Ramos (cell line): ENCODE data around the gene CAMK2B.
"Not testable (repeated sequence)": the region's sequence is repeated elsewhere in the genome, so short reads cannot be mapped to it uniquely, and the experiment has no call there.

Source experiments
- in situ Hi-C: fragments of 300-500 bp; cut with MboI; formaldehyde crosslinking; loops from one replicate; pipeline ENCODE4 v1.14.3; 2022; ENCODE audit warnings: low sequenced_read_pairs; ENCODE audit not compliant: unreplicated experiment

The CAMK2B gene

DNA sequence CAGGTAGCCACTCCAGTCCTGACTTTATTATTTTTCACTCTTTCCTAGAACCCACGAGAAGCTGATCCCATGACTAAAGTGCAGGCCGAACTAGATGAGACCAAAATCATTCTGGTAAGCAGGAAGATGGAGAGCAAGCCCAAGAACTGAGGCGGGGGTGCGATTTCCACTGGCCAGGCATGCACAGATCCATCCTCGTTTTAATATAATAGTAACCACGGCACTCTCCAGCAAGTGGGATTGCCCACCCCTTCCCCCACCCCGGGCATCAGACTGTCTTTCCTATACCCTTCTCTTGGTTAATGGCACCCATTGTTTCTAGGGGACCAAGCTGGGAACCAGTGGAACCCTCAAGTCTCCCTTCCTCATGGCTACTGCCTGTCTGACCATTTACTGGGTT, 117.3 kb downstream of the CAMK2B start:
- in situ Hi-C loops, result no loop called here

GRCh38 chr7:44206008-44206407, 119.4 kb downstream of the CAMK2B start:
- in situ Hi-C loops, result no loop called here

DNA sequence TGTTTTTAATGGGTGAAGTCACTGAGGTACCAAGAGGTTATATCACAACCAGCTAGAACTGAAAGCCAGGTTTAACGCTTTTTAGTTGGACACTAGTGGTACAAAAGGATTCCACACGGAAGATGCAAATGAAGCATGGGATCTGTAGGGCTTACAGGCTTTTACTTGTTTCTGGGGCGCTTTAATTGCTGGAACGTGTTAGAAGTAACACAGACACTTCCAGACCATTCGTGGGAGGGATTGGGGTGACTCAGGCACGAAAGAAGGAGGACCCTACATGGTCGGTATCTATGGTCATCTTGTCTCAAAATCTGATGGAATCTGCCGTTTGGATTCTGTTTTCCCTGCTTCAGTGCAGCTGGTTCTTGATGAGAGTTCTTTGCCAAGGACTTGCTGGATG, 123.6 kb downstream of the CAMK2B start:
- in situ Hi-C loops, result no loop called here

GRCh38 chr7:44200699-44201461, 124.5 kb downstream of the CAMK2B start, which contains the start of gene YKT6:
Gene YKT6, plus strand, starts transcription at chr7:44200978. Its CDS starts 158 bp downstream, at chr7:44201136.
- in situ Hi-C loops, result no loop called here

DNA sequence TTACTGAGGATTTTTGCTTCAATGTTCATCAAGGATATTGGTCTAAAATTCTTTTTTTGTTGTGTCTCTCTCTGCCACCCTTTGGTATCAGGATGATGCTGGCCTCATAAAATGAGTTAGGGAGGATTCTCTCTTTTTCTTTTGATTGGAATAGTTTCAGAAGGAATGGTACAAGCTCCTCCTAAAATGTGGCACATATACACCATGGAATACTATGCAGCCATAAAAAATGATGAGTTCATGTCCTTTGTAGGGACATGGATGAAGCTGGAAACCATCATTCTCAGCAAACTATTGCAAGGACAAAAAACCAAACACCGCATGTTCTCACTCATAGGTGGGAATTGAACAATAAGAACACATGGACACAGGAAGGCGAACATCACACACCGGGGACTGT, 125.2 kb downstream of the CAMK2B start:
- in situ Hi-C loops, result not testable (repeated sequence)

DNA sequence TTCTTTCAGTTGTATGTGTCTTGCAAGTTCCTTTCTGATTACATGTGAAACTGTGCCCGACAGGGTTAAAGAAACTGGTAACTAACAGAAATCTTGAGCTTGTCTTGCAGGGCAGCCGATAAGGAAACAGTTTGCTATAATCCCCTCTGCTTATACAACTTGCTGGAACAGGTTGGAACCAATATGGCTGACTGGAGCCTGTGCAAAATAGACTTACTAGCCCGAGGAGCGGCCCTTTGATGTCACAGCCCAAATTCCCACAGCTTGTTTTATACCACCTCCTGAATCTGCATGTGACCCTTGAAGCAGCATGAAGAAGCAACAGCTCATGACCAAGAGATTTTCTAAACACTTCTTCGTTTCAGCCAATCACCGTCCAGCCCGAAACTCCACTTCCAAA, 127.9 kb downstream of the CAMK2B start:
- in situ Hi-C loops, result no loop called here

DNA sequence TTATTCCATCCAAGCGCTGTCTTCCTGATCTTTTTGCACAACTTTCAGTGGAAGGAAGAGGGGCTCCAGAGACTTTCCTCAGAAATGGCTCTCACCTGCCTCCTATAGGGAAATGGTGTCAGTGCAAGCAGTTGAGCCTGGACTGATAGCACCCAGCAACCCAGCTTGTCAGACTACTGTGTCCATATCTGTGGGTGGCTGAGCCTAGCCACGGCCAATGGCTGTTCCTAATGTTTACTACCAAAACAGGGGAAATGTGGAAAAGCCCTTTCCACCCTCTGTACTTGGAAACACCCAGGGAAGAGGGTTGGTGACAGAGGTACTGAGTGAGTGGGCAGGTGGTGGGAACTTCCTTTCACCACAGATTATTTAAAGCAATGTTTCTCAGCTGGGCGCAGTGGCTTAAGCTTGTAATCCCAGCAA, 128.9 kb downstream of the CAMK2B start:
- in situ Hi-C loops, result no loop called here

DNA sequence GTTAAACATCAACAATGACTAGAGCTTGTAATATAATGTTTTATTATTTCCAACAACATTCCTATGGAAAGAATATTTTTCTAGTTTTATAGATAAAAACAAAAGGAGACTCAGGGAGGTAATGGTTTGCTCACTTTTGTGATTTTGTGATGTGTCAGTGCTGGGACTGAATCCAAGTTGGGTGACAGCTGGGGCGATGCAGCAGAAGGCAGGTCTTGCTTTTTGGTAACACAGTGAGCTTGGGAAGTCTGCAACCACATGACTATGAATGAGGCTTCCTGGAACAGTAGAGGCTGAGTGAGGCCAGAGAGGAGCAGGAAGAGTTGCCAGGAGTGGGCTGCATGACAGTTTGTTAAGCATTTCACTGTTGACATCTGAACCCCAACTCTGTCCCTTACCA, 129.5 kb downstream of the CAMK2B start:
- in situ Hi-C loops, result no loop called here

DNA sequence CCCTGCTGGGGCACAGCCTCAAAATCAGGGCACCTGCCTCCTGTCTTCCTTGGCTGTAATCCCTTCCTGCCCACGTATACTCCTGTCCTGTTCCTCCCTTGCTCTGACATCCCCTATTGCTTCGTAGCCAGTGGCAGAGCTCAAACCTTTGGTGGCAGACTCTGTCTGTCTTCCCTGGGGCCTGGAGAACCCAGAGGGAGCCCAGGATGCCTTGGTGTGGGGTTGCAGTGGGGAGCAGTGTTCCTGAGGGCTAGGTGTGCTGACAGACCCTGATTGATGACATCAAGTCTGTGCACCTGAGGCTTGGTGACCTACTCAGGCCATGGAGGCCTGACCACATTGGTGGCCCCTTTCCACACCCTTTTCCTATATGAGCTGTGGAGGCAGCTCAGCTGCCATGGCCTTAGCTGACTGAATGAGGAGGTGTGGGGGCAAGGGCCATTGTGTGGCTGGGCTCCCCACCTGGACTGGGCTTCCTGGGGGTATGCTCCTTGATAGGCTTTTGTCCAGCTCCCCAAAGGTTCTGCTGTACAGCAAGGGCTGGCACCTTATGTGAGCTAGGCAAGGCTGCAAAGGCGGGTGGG, 130.7 kb downstream of the CAMK2B start:
- in situ Hi-C loops, result loop anchor here (5.0 kb wide), 1 partner anchor 127 kb away; the partner anchor contains the start of gene PGAM2

DNA sequence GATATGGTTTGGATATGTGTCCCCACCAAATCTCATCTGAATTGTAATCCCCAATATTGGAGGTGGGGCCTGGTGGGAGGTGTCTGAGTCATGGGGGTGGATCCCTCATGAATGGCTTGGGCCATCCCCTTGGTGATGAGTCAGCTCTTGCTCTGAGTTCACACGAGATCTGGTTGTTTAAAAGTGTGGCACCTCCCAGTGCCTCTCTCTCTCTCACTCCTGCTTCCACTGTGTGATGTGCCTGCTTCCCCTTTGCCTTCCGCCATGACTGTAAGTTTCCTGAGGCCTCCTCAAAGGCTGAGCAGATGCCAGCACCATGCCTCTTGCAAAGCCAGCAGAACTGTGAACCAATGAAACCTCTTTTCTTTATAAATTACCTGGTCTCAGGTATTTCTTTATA, 131.3 kb downstream of the CAMK2B start:
- in situ Hi-C loops, result loop anchor here (5.0 kb wide), 1 partner anchor 127 kb away; the partner anchor contains the start of gene PGAM2

DNA sequence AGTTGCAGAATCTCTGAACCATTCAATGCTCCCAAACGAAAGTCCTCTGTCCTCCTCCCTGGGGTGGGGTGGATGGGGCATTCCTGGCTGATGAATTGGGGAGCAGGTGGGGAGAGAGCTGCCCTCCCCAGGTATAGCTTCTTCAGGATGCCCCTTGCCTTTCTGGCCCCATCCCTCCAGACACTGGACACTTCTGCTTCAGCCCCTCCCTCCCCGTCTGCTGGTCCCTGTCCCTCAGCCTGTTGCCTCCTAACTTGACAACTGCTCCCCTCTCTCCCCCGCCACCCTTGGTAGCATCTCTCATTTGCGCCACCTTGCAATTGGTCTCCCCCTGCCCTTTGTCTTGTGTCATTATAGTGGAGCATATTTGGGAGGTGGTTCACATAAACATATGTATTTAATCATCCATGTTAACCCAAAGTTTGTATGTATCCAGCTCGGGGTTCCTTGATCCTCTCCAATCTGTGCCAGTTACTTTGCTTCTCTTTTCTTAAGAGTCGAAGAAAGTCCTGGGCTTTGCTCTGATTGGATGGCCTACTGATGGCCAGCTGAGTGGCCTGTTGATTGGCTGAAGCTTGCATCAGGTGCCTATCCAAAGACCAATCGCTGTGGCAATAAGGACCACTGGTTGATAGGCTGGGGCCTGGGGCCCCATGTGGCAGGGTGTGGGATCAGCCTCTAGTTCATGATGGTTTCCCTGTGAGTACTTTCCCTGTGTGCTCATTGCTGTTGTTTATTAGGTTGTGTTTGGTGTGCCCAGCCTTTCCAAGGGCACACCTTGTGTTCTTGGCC, 132.2 kb downstream of the CAMK2B start:
- in situ Hi-C loops, result loop anchor here (5.0 kb wide), 1 partner anchor 126 kb away; the partner anchor contains the start of gene PGAM2

GRCh38 chr7:44191171-44191570, 134.2 kb downstream of the CAMK2B start:
- in situ Hi-C loops, result loop anchor here (5.0 kb wide), 1 partner anchor 124 kb away; the partner anchor contains the start of gene PGAM2

DNA sequence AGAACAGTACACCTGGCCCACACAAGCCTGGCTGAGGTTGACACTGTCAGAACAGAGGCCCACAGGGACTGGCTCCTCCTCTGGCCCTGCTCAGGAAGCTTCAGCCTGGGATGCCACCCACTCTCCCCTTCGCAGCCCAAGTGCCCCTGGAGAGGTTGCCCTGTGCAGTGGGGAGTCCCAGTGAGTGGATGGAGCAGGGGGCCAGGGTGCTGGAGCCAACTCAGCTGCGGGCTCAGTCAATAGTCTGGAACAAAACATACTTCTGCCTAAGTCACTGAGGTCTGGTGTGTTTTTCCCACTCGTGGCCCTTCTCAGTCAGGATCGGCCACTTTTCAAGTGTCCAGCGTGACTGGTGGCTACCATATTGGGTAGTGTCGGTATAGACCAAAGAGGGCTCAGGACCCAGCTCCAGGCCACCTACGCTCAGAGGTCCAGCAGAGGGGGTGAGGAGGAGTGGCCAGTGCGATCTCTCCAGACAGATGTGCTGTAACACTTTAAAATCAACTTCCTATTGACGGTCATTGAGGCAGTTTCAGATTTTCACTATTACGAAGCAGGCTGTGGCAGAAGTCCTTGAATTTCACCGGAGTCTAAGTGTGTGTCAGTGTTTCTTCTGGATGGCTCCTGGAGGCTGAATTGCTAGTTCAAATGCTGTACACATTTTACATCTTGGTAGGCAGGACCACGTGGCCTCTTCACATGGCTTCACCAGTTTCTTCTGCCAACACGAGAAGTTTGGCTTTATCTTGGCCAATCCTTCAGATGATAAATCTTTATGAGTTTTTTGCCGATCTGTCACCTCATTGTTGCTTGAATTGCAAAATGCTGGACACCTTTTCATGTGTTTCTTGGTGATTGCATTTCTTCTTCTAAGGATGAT, 135.2 kb downstream of the CAMK2B start:
- in situ Hi-C loops, result loop anchor here (5.0 kb wide), 1 partner anchor 123 kb away; the partner anchor contains the start of gene PGAM2

DNA sequence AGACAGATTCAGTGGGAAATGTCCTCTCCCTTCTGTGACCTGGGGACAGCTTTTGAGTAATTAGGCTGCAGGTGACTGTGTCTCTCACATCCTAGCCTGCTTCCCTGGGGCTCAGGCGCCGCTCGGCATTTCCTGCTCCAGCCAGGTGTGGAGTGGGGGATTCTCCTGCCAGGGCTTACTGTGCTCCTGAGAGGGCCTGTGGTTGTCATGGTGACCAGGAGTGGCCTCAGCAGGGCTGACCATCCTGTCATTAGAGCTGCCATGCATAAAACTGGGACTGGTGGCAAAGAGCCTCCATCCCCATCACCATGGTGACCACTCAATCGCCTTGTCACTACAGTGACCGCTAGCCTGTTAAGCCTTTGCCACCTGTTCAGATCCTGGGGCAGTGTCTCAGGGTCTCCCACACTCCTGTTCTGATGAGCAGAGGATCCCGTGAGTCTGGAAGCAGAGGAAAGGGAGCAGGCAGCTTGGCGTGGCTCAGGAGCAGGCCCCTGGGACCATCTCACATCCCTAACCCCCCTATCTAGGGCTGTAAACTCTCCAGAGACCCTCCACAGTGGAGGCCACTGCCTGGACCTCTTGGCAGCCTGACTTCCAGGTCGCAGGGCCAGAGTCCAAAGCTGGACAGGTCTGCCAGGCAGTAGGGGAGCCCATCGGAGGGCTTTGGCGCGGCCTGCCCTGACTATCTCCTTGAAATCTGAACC, 136.0 kb downstream of the CAMK2B start, which contains the start of gene GCK:
TSS of gene GCK (minus strand) at position 154 of the 707 bp plus-strand sequence. CDS start 486 bp downstream, outside the sequence.
- in situ Hi-C loops, result no loop called here

DNA sequence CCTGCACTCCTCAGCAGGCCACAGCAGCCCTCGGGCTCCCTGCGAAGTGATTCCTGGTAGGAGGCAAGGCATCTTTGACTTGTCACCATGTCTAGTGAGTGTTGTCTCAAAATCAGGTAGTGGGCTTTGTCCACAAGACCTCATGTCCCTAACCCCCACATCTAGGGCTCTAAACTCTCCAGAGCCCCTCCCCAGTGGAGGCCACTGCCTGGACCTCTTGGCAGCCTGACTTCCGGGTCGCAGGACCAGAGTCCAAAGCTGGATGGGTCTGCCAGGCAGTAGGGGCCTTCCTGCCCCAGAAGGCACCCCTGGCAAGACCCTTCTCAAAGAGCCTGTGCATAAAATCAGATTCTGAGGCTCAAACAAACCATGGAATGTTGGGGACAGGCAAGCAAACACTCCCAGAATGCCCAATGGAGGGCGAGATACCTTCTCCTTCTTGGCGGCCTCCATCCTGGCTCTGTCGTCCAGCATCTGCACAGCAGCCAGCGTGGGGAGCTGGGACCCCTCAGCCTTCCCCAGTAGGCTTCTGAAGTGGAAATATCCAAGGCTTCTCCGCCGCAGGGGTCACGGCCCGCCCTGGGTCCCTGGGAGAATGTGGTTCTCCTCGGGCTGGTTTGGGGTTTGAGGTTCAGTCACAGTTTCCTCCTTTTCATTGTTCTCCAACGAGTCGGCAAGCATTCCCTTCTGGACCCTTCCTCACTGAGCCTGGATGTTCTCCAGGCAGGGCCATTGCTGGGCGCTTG, 136.7 kb downstream of the CAMK2B start:
- in situ Hi-C loops, result no loop called here

DNA sequence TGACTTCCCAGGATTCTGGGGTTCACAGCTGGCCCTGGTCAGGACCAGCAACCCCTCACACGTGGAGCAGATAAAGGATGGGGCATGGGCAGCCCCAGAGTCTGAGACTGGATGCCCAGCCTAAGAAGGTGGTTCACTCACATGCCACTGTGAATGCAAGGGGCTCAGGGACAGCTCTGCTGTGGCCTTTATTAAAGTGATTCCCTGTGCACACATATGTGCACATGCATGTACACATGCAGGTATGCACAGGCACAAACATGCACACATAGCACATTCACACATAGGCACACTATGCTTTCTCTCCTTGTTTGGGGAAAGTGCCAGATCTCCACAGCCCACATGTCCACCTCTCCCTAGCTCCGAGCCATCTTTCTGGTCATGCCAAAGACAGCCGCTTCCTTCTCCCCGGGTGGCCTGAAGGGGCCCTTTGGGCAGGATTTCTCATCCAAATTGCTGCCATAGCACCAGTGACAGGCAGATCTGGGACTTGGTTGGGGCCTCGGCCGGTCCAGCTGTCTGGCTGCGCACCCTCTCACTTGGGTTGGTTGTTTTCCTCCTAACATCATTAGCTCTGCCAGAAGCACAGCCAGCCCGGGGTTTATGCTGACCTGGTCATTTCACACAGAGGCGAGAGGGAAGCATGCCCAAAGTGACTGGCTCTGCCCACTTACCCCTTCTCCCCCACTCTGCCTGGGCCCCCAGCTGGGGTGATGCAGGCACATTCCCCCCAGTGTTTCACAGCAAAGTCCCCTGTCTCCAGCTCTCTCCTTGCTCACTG, 137.6 kb downstream of the CAMK2B start:
- in situ Hi-C loops, result no loop called here

DNA sequence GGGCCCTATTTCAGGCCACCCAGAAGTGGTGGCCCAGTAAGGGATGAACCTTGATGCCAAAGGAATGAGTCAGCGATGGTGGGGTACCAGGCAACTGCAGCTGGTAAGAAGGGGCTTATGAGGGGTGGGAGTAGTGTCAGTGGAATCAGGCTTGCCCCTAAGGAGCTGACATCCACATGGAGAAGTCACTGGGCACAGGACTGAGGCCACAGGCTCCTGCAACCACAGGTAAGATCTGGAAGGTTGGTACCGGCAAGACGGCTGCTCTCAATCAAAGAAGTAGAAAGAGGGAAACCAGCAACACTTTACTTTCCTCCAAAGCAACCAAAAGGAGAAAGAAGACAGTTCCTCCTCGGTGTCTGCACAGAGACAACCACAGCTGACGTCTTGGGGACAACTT, 138.7 kb downstream of the CAMK2B start:
- in situ Hi-C loops, result no loop called here

GRCh38 chr7:44185729-44186128, 139.7 kb downstream of the CAMK2B start:
- in situ Hi-C loops, result no loop called here
